IPS DF 4.7 (cell line): ENCODE measurements around the gene UNC5A.

Source experiments
- DNase-seq: peaks from one replicate; pipeline ENCODE4 v3.0.0-alpha.2; 2013; ENCODE audit warnings: low spot score; ENCODE audit errors: extremely low read depth

UNC5A gene

GRCh38 chr5:176844706-176845391 is 34.5 kb downstream of the UNC5A start:
- no peak for DNase-seq

- DNase-seq = no peak
Measured at GRCh38 chr5:176845392-176845713, 35.0 kb downstream of the UNC5A start.

- DNase-seq = no peak
Measured at GRCh38 chr5:176846335-176847140, 36.2 kb downstream of the UNC5A start.

GRCh38 chr5:176847148-176847547 is 36.8 kb downstream of the UNC5A start:
- no peak for DNase-seq

GRCh38 chr5:176847726-176848290 is 37.4 kb downstream of the UNC5A start:
- no peak for DNase-seq

- DNase-seq = no peak
Measured at GRCh38 chr5:176848651-176849050, 38.3 kb downstream of the UNC5A start.

GRCh38 chr5:176849611-176850227 is 39.4 kb downstream of the UNC5A start:
- no peak for DNase-seq

- DNase-seq = no peak
Measured at GRCh38 chr5:176850371-176851245, 40.2 kb downstream of the UNC5A start.

GRCh38 chr5:176851380-176851779 is 41.0 kb downstream of the UNC5A start:
- DNase-seq = no peak

GRCh38 chr5:176851871-176852658 is 41.7 kb downstream of the UNC5A start:
- no peak for DNase-seq

- DNase-seq = no peak
Measured at GRCh38 chr5:176853151-176853778, 42.9 kb downstream of the UNC5A start.

GRCh38 chr5:176854164-176854563 is 43.8 kb downstream of the UNC5A start:
- no peak for DNase-seq

- no peak for DNase-seq
Measured at GRCh38 chr5:176855598-176855997, 45.2 kb downstream of the UNC5A start.

- no peak for DNase-seq
Measured at GRCh38 chr5:176856746-176857145, 46.4 kb downstream of the UNC5A start.

GRCh38 chr5:176857216-176857893 is 47.0 kb downstream of the UNC5A start:
- DNase-seq = no peak

GRCh38 chr5:176857894-176858273 is 47.5 kb downstream of the UNC5A start:
- DNase-seq = no peak

- no peak for DNase-seq
Measured at GRCh38 chr5:176859916-176860315, 49.6 kb downstream of the UNC5A start.

- DNase-seq = no peak
Measured at GRCh38 chr5:176860381-176860780, 50.0 kb downstream of the UNC5A start.

GRCh38 chr5:176861276-176861675 is 50.9 kb downstream of the UNC5A start:
- no peak for DNase-seq
